Measurements from ENCODE around the gene ZNF765.
"Not testable (repeated sequence)": the region's sequence is repeated elsewhere in the genome, so short reads cannot be mapped to it uniquely, and the experiment has no call there.

Gene ZNF765

GRCh38 chr19:53420520-53421315 is 25.8 kb downstream of the ZNF765 start:
- not testable (repeated sequence) for DNase-seq (ENCODE audit: low read depth in 2 of 2)

- DNase-seq (ENCODE audit: low read depth in 2 of 2) = no peak
Measured at GRCh38 chr19:53422551-53422950, 27.6 kb downstream of the ZNF765 start.

- not testable (repeated sequence) for DNase-seq (ENCODE audit: low read depth in 2 of 2)
Measured at GRCh38 chr19:53423074-53423473, 28.1 kb downstream of the ZNF765 start.

GRCh38 chr19:53423680-53424079 is 28.7 kb downstream of the ZNF765 start:
- DNase-seq (ENCODE audit: low read depth in 2 of 2) = not testable (repeated sequence)

- peak; percentile 47 to 68 for DNase-seq (ENCODE audit: low read depth in 2 of 2)
Measured at GRCh38 chr19:53424968-53425597, 30.1 kb downstream of the ZNF765 start.

GRCh38 chr19:53431399-53432087 is 36.6 kb downstream of the ZNF765 start, which contains the start of gene ZNF761:
Gene ZNF761, plus strand, starts transcription at chr19:53431984. Its CDS starts 15,285 bp downstream, at chr19:53447269.
- peak; percentile 95 to 98 for DNase-seq (ENCODE audit: low read depth in 2 of 2)

- DNase-seq (ENCODE audit: low read depth in 2 of 2) = peak; percentile 2 to 5
Measured at GRCh38 chr19:53432088-53432661, 37.2 kb downstream of the ZNF765 start.

- DNase-seq (ENCODE audit: low read depth in 2 of 2) = not testable (repeated sequence)
Measured at GRCh38 chr19:53443809-53444208, 48.9 kb downstream of the ZNF765 start.

- DNase-seq (ENCODE audit: low read depth in 2 of 2) = not testable (repeated sequence)
Measured at GRCh38 chr19:53447196-53447595, 52.2 kb downstream of the ZNF765 start.

- DNase-seq (ENCODE audit: low read depth in 2 of 2) = no peak
Measured at GRCh38 chr19:53455828-53456227, 60.9 kb downstream of the ZNF765 start.

GRCh38 chr19:53460131-53460721 is 65.3 kb downstream of the ZNF765 start:
- DNase-seq (ENCODE audit: low read depth in 2 of 2) = not testable (repeated sequence)

- DNase-seq (ENCODE audit: low read depth in 2 of 2) = no peak
Measured at GRCh38 chr19:53461866-53462265, 66.9 kb downstream of the ZNF765 start.

GRCh38 chr19:53462861-53463260 is 67.9 kb downstream of the ZNF765 start:
- no peak for DNase-seq (ENCODE audit: low read depth in 2 of 2)

- no peak for DNase-seq (ENCODE audit: low read depth in 2 of 2)
Measured at GRCh38 chr19:53463263-53463662, 68.3 kb downstream of the ZNF765 start.

- peak in 1 of 2 donors; percentile 4 for DNase-seq (ENCODE audit: low read depth in 2 of 2)
Measured at GRCh38 chr19:53466726-53467484, 72.0 kb downstream of the ZNF765 start.

GRCh38 chr19:53467485-53468262 is 72.7 kb downstream of the ZNF765 start, which contains the start of gene ZNF813:
Gene ZNF813, plus strand, starts transcription at chr19:53467733. Its CDS starts 16,090 bp downstream, at chr19:53483823.
- peak; percentile 95 to 98 for DNase-seq (ENCODE audit: low read depth in 2 of 2)

GRCh38 chr19:53468628-53469027 is 73.7 kb downstream of the ZNF765 start:
- not testable (repeated sequence) for DNase-seq (ENCODE audit: low read depth in 2 of 2)

- DNase-seq (ENCODE audit: low read depth in 2 of 2) = no peak
Measured at GRCh38 chr19:53471916-53472315, 77.0 kb downstream of the ZNF765 start.

GRCh38 chr19:53474832-53475231 is 79.9 kb downstream of the ZNF765 start:
- DNase-seq (ENCODE audit: low read depth in 2 of 2) = not testable (repeated sequence)

- DNase-seq (ENCODE audit: low read depth in 2 of 2) = not testable (repeated sequence)
Measured at GRCh38 chr19:53475470-53475869, 80.5 kb downstream of the ZNF765 start.

Data from activated CD4-positive, alpha-beta T cell treated with anti-CD3 and anti-CD28 coated beads for 24 hours (primary cell).